OCI-LY7 (cell line): ENCODE data around the gene USHBP1. TPM values are rescaled to one million over a fixed set of nuclear protein-coding genes. Genes with fewer than 3 reads are reported as not detected.
A peak's percentile ranks its signal among the peaks of the same experiment; 100 is the strongest.

Source experiments
- BruUV-seq: library from RNA; stranded (reverse); fragments of 400-500 nt; replicated peaks from 2 replicates; lab custom pipeline; 2021; lab: Mats Ljungman, UMichigan
- CTCF ChIA-PET: fragments of 300-600 bp; sonication (Branson Sonifier 250); formaldehyde crosslinking; loops from one replicate; lab custom pipeline; 2022; ENCODE audit warnings: antibody characterized with exemption; ENCODE audit not compliant: unreplicated experiment; lab: Charles Lee
- POLR2A ChIA-PET: fragments of 300-600 bp; sonication (Branson Sonifier 250); formaldehyde crosslinking; loops from one replicate; lab custom pipeline; 2022; ENCODE audit warnings: antibody characterized with exemption; lab: Charles Lee
- DNase-seq: peaks from one replicate; pipeline ENCODE4 v3.0.0-alpha.2; 2015; ENCODE audit warnings: low spot score
- H2AFZ ChIP-seq: fragments of 200-600 bp; sonication (generic), shearing (Covaris generic); 2 replicates; pipeline ENCODE4 v1.6.1; 2014; ENCODE audit warnings: mild to moderate bottlenecking, antibody characterized with exemption, low read length, moderate library complexity
- H3K27ac ChIP-seq: fragments of 200-600 bp; sonication (generic); 2 replicates; pipeline ENCODE4 v1.5.1; 2014; ENCODE audit warnings: mixed run types, low read depth, mild to moderate bottlenecking, moderate library complexity, low read length, inconsistent platforms; ENCODE audit not compliant: poor library complexity, severe bottlenecking
- H3K36me3 ChIP-seq: fragments of 200-600 bp; sonication (generic); 2 replicates; pipeline ENCODE4 v1.6.1; 2014; ENCODE audit warnings: mild to moderate bottlenecking, antibody characterized with exemption, low read length, moderate library complexity, mixed read lengths; ENCODE audit not compliant: insufficient read depth
- H3K4me1 ChIP-seq: fragments of 200-600 bp; sonication (generic); 2 replicates; pipeline ENCODE4 v1.5.1; 2014; ENCODE audit warnings: mild to moderate bottlenecking, low read length; ENCODE audit not compliant: insufficient read depth, poor library complexity, severe bottlenecking
- H3K4me2 ChIP-seq: fragments of 200-600 bp; sonication (generic); 2 replicates; pipeline ENCODE4 v1.6.1; 2014; ENCODE audit warnings: mild to moderate bottlenecking, low read length
- H3K4me3 ChIP-seq: fragments of 200-600 bp; sonication (generic); 2 replicates; pipeline ENCODE4 v1.5.1; 2014; ENCODE audit warnings: mild to moderate bottlenecking, low read depth, low read length; ENCODE audit not compliant: poor library complexity, severe bottlenecking
- H3K79me2 ChIP-seq: fragments of 200-600 bp; sonication (generic); 2 replicates; pipeline ENCODE4 v1.6.1; 2016; ENCODE audit warnings: low read depth, mild to moderate bottlenecking, low read length, moderate library complexity, mixed read lengths; ENCODE audit not compliant: insufficient read depth
- H3K9me2 ChIP-seq: fragments of 200-600 bp; sonication (generic); 2 replicates; pipeline ENCODE4 v1.6.1; 2016; ENCODE audit warnings: mild to moderate bottlenecking, low read length, mixed read lengths; ENCODE audit not compliant: insufficient read depth
- H3K9me3 ChIP-seq: fragments of 200-600 bp; sonication (generic); 2 replicates; pipeline ENCODE4 v1.6.1; 2014; ENCODE audit warnings: mild to moderate bottlenecking, mixed run types, low read length, mixed read lengths
- H4K20me1 ChIP-seq: fragments of 200-600 bp; sonication (generic); 2 replicates; pipeline ENCODE4 v1.6.1; 2014; ENCODE audit warnings: mild to moderate bottlenecking, antibody characterized with exemption, low read length, moderate library complexity, mixed read lengths; ENCODE audit not compliant: insufficient read depth
- EZH2phosphoT487 ChIP-seq: fragments of 200-600 bp; sonication (generic); IDR thresholded peaks from 2 replicates; pipeline ENCODE4 v1.6.1; 2018; ENCODE audit warnings: low read depth, borderline replicate concordance, mild to moderate bottlenecking, mixed run types, antibody characterized with exemption, low read length, moderate library complexity, mixed read lengths
- intact Hi-C: fragments of 100-400 bp; cut with micrococcal nuclease; formaldehyde crosslinking; loops from one replicate; pipeline ENCODE4 v1.10.0; 2022; ENCODE audit not compliant: unreplicated experiment
- total RNA-seq, 2 experiments: library from RNA; depleted of rRNA in 1 of 2; stranded (reverse); fragments of >200 nt in 1 of 2; shearing (Covaris generic) in 1 of 2; gene quantifications; 2 replicates each; pipeline ENCODE4 v1.2.3, GENCODE V29; 2014 to 2022
- TF ChIP-seq, protein P1 (sequence below): fragments of 200-600 bp; sonication (generic); conservative IDR thresholded peaks from 2 replicates; pipeline ENCODE4 v1.5.1; 2014; ENCODE audit warnings: mild to moderate bottlenecking, antibody characterized with exemption, low read length, moderate library complexity, mixed read lengths

The USHBP1 gene
- total RNA-seq, 2 experiments from 2014 or later = 3.1 to 7.6 TPM

DNA sequence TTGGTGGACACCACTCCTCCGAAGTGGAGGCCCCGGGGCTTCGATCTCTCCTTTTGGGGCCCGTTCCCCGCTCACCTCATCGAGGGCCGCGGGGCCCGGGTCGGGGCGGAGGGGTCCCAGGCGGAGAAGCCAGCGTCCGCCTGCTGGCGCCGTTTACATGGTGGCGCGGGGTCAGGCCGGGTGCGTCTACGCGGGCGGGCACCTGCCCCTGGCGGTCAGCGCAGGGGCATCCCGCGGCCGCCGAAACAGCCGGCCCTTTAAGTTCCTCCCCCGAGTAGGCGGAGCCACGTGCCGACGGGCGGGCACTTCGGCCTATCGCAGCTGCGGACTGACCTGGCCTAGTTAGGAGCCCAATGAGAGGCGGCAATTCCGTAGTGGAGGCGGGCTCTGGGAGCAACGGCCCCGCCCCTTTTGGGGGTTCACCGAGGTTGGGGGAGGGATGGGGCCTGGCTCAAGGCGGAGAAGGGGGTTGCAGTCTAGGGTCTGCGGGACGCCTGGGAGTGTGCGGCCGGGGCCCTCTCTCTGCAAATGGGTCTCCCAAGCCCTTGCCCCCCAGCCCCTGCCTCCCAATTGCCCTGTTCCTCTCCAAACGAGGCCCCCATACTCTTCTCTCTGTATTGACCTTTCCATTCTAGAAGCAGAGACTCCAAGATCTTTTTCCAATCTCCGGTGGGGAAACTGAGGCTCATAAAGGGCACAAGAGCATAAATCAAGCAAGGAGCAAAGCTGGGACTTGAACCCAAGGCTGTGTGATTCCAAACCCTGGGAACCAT is 38.8 kb upstream of the USHBP1 start, which contains the start of gene ABHD8:
ABHD8 (minus strand) TSS at position 259 of the 773 bp plus-strand sequence. CDS start 1,809 bp downstream, outside the sequence.
- Histone ChIP-seq H3K27ac (peak within 1 kb of the TSS; percentile 90), H3K9me2 (no peaks in the 10 kb centered on the region), H3K79me2 (peaks cover 8% of the 10 kb centered on the region), H2AFZ (peak within 1 kb of the TSS; percentile 29; the same call in 1 of the 2 replicates), H3K4me2 (peak within 1 kb of the TSS; percentile 95), H3K4me1 (peaks cover 40% of the 10 kb centered on the region), H3K9me3 (no peaks in the 10 kb centered on the region), H4K20me1 (no peaks in the 10 kb centered on the region), H3K4me3 (peak within 1 kb of the TSS; percentile 74), H3K36me3 (peaks cover 12% of the 10 kb centered on the region)
- ChIA-PET POLR2A (no interaction called here), CTCF (interaction anchor here (1.4 kb wide), 1 partner anchor 9 kb away, joined by 3 read pairs; no protein-coding TSS in a partner anchor)
- TF ChIP-seq EZH2phosphoT487 = no peak
- TF ChIP-seq, protein P1, sequence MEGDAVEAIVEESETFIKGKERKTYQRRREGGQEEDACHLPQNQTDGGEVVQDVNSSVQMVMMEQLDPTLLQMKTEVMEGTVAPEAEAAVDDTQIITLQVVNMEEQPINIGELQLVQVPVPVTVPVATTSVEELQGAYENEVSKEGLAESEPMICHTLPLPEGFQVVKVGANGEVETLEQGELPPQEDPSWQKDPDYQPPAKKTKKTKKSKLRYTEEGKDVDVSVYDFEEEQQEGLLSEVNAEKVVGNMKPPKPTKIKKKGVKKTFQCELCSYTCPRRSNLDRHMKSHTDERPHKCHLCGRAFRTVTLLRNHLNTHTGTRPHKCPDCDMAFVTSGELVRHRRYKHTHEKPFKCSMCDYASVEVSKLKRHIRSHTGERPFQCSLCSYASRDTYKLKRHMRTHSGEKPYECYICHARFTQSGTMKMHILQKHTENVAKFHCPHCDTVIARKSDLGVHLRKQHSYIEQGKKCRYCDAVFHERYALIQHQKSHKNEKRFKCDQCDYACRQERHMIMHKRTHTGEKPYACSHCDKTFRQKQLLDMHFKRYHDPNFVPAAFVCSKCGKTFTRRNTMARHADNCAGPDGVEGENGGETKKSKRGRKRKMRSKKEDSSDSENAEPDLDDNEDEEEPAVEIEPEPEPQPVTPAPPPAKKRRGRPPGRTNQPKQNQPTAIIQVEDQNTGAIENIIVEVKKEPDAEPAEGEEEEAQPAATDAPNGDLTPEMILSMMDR = peak; percentile 39
- BruUV-seq = no TSS peak
- intact Hi-C loops = no loop called here
- peak; percentile 98 for DNase-seq

DNA sequence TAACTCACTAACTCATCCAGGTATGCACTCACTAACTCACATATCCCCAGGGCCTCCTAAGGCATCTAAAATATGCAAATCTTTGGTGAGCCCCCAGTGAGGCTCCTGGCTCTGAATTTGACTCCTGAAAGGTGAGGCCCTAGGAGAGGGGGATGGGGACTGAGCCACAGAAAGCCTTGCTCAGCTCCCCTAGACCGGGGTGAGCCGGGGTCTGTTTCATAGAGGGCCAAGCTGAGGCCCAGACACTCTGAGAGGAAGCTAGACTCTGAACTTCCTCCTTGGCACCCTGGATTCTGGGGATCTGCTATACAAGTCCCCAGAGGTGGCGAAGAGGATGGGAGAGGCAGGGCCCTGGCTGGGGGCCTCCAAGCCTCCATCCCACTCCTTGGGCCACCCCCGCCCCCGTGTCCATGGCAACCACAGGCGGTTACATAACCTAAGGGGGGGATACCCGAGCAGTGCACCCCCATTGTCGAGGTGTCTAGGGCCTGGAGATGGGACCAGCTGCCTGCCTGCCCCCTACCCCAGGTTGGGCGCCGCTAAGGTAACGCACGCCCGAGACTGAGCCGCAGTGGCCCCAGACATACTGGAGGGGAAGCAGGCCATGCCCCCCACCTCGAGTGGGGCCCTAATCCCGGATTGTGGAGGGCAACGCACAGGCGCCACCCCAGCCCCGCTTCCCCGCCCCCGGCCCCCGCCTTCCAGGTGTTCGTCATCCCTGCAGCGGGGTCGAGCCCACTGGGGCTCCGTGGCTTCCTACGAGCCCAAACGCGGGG is 38.0 kb upstream of the USHBP1 start:
- Histone ChIP-seq H3K36me3 (peaks cover 16% of the 10 kb centered on the region), H3K79me2 (peaks cover 8% of the 10 kb centered on the region), H3K4me1 (peaks cover 35% of the 10 kb centered on the region), H3K9me2 (no peaks in the 10 kb centered on the region), H3K27ac (peak overlapping the region; percentile 36), H3K9me3 (no peaks in the 10 kb centered on the region), H4K20me1 (no peaks in the 10 kb centered on the region), H3K4me3 (peak overlapping the region; percentile 74), H2AFZ (no peak overlapping the region; the same call in 1 of the 2 replicates), H3K4me2 (peak overlapping the region; percentile 95)
- TF ChIP-seq, protein P1 = no peak
- no peak for TF ChIP-seq EZH2phosphoT487
- ChIA-PET CTCF (interaction anchor here (1.4 kb wide), 1 partner anchor 9 kb away, joined by 3 read pairs; no protein-coding TSS in a partner anchor), POLR2A (no interaction called here)
- peak; percentile 51 for DNase-seq
- no TSS peak for BruUV-seq
- intact Hi-C loops = no loop called here
